HG02970 (cell line): Measurements from ENCODE around the gene CD81.
"Not testable (repeated sequence)": the region's sequence is repeated elsewhere in the genome, so short reads cannot be mapped to it uniquely, and the experiment has no call there.

Experiments
- ATAC-seq: cut with Tn5 transposase; IDR thresholded peaks from one replicate; pipeline ENCODE4 v1.9.1; 2021; ENCODE audit warnings: mild to moderate bottlenecking, moderate library complexity, moderate number of reproducible peaks; ENCODE audit not compliant: unreplicated experiment, low FRiP score

Gene CD81

GRCh38 chr11:2376751-2377451 is at the start of gene CD81:
TSS of gene CD81 (plus strand) at chr11:2377310. CDS start at chr11:2377550, 240 bp downstream.
- peak; percentile 37 for ATAC-seq

GRCh38 chr11:2328021-2328420 is 49.1 kb upstream of the CD81 start:
- no peak for ATAC-seq

- no peak for ATAC-seq
Measured at GRCh38 chr11:2328656-2329354, 48.3 kb upstream of the CD81 start.

GRCh38 chr11:2329551-2329950 is 47.6 kb upstream of the CD81 start:
- ATAC-seq, result no peak

GRCh38 chr11:2330696-2331095 is 46.4 kb upstream of the CD81 start:
- no peak for ATAC-seq

- no peak for ATAC-seq
Measured at GRCh38 chr11:2331404-2331803, 45.7 kb upstream of the CD81 start.

GRCh38 chr11:2332569-2332968 is 44.5 kb upstream of the CD81 start:
- not testable (repeated sequence) for ATAC-seq

GRCh38 chr11:2333486-2334205 is 43.5 kb upstream of the CD81 start:
- ATAC-seq, result not testable (repeated sequence)

GRCh38 chr11:2335286-2335685 is 41.8 kb upstream of the CD81 start:
- ATAC-seq, result not testable (repeated sequence)

GRCh38 chr11:2338760-2339159 is 38.4 kb upstream of the CD81 start:
- ATAC-seq, result not testable (repeated sequence)

- no peak for ATAC-seq
Measured at GRCh38 chr11:2342557-2342956, 34.6 kb upstream of the CD81 start.

- no peak for ATAC-seq
Measured at GRCh38 chr11:2342981-2343380, 34.1 kb upstream of the CD81 start.

- no peak for ATAC-seq
Measured at GRCh38 chr11:2343502-2343901, 33.6 kb upstream of the CD81 start.

- ATAC-seq, result no peak
Measured at GRCh38 chr11:2345050-2345449, 32.1 kb upstream of the CD81 start.

GRCh38 chr11:2346014-2346413 is 31.1 kb upstream of the CD81 start:
- ATAC-seq, result no peak

- no peak for ATAC-seq
Measured at GRCh38 chr11:2346586-2347307, 30.4 kb upstream of the CD81 start.

GRCh38 chr11:2347308-2347830 is 29.7 kb upstream of the CD81 start:
- no peak for ATAC-seq

GRCh38 chr11:2348986-2349385 is 28.1 kb upstream of the CD81 start:
- no peak for ATAC-seq

GRCh38 chr11:2351701-2352100 is 25.4 kb upstream of the CD81 start:
- no peak for ATAC-seq

GRCh38 chr11:2352420-2352819 is 24.7 kb upstream of the CD81 start:
- ATAC-seq, result no peak
